Measurements from ENCODE around the gene ZNF771. TPM values are rescaled to one million over a fixed set of nuclear protein-coding genes. Genes with fewer than 3 reads are reported as not detected.

ZNF771 gene
- total RNA-seq, 1 experiment from 2014 or later: 11.0 TPM

- POLR2A ChIA-PET: interaction anchor here (0.6 to 2.2 kb wide), 5 partner anchors 11 to 166 kb away, joined by 3 to 10 read pairs (median 3); partner anchors contain the start of genes DCTPP1 and ZNF689
- H3K4me3 ChIP-seq (replicated peaks in 1 of 2; ENCODE audit: low read depth in 1 of 2, low read length in 2 of 2): peak overlapping the region; percentile 80 to 90
- TSS peak; percentile 77 for BruUV-seq (replicated peaks)
- H3K27me3 ChIP-seq (ENCODE audit: insufficient read depth, low read length): no peaks in the 10 kb centered on the region
- peak overlapping the region; percentile 86 for H3K27ac ChIP-seq (ENCODE audit: low read depth, low read length)
- H3K4me2 ChIP-seq (ENCODE audit: low read length): peak overlapping the region; percentile 95
- RAD21 ChIA-PET (ENCODE audit: low non-redundant PET in 1 of 2, low total read pairs in 2 of 2, uncharacterized antibody in 2 of 2, unreplicated experiment in 2 of 2): no interaction called here
- H4K20me1 ChIP-seq (ENCODE audit: insufficient read depth): no peaks in the 10 kb centered on the region
- intact Hi-C loops (cut with micrococcal nuclease): loop anchor here (5.0 kb wide), 2 partner anchors 183 to 478 kb away; partner anchors contain the start of gene FBXL19
- no peak for TF ChIP-seq ZFX (IDR thresholded peaks at IDR 0.05)
- TF ChIP-seq YY1 (IDR thresholded peaks at IDR 0.05; ENCODE audit: extremely low read depth, insufficient replicate concordance, low read depth, low read length): peak; percentile 46
- TF ChIP-seq POLR2AphosphoS5 (IDR thresholded peaks at IDR 0.05; ENCODE audit: low read depth, low read length): 0 out of 2 replicates have a peak, but pooled peaks have one; percentile 15
- ATAC-seq (no peak), DNase-seq (ENCODE audit: low read depth, low spot score) (no peak)
- CTCF ChIA-PET: interaction anchor here (1.2 kb wide), 1 partner anchor 15 kb away, joined by 6 read pairs; the partner anchor contains the start of gene DCTPP1
- no peak overlapping the region for H2AFZ ChIP-seq (ENCODE audit: low read depth, low read length, poor library complexity, severe bottlenecking)
- peaks cover 12% of the 10 kb centered on the region; the same call in 1 of the 2 replicates for H3K79me2 ChIP-seq (ENCODE audit: insufficient read depth, low read length)
- H3K9me3 ChIP-seq (ENCODE audit: control insufficient read depth in 1 of 2, insufficient read depth in 1 of 2, low read depth in 1 of 2, low read length in 2 of 2): no peaks in the 10 kb centered on the region
- H3K4me1 ChIP-seq (ENCODE audit: control insufficient read depth in 1 of 2, insufficient read depth in 2 of 2, low read length in 2 of 2): peaks cover 5 to 20% of the 10 kb centered on the region in 2 experiments
- H3K36me3 ChIP-seq (ENCODE audit: control insufficient read depth in 1 of 2, insufficient read depth in 2 of 2, low read length in 2 of 2): peaks cover 2 to 8% of the 10 kb centered on the region in 2 experiments; a peak in 2 of 4 replicates
- H3K9ac ChIP-seq (ENCODE audit: low read length): peak overlapping the region; percentile 90
- no peaks in the 10 kb centered on the region for H3K9me2 ChIP-seq (ENCODE audit: insufficient read depth)
These were observed 37.1 kb downstream of the ZNF771 start for GRCh38 chr16:30444231-30445148.

GRCh38 chr16:30445149-30445407, 37.7 kb downstream of the ZNF771 start:
- H3K4me2 ChIP-seq (ENCODE audit: low read length): peak overlapping the region; percentile 95
- DNase-seq (ENCODE audit: low read depth, low spot score) (no peak), ATAC-seq (no peak)
- H3K79me2 ChIP-seq (ENCODE audit: insufficient read depth, low read length): peaks cover 12% of the 10 kb centered on the region; the same call in 1 of the 2 replicates
- ChIA-PET RAD21 (ENCODE audit: low non-redundant PET in 1 of 2, low total read pairs in 2 of 2, uncharacterized antibody in 2 of 2, unreplicated experiment in 2 of 2) (no interaction called here), POLR2A (interaction anchor here (1.0 to 2.2 kb wide), 4 partner anchors 12 to 165 kb away, joined by 3 to 10 read pairs (median 4); partner anchors contain the start of genes DCTPP1 and ZNF689), CTCF (interaction anchor here (1.2 kb wide), 1 partner anchor 15 kb away, joined by 6 read pairs; the partner anchor contains the start of gene DCTPP1)
- peaks cover 5 to 20% of the 10 kb centered on the region in 2 experiments for H3K4me1 ChIP-seq (ENCODE audit: control insufficient read depth in 1 of 2, insufficient read depth in 2 of 2, low read length in 2 of 2)
- H2AFZ ChIP-seq (ENCODE audit: low read depth, low read length, poor library complexity, severe bottlenecking): peak overlapping the region; percentile 95
- intact Hi-C loops (cut with micrococcal nuclease): loop anchor here (5.0 kb wide), 2 partner anchors 182 to 477 kb away; partner anchors contain the start of gene FBXL19
- no TSS peak for BruUV-seq (replicated peaks)
- peaks cover 2 to 8% of the 10 kb centered on the region in 2 experiments; a peak in 2 of 4 replicates for H3K36me3 ChIP-seq (ENCODE audit: control insufficient read depth in 1 of 2, insufficient read depth in 2 of 2, low read length in 2 of 2)
- H3K27ac ChIP-seq (ENCODE audit: low read depth, low read length): peak overlapping the region; percentile 86
- H3K9ac ChIP-seq (ENCODE audit: low read length): peak overlapping the region; percentile 90
- TF ChIP-seq SRF (IDR thresholded peaks at IDR 0.05; ENCODE audit: low read depth): no peak
- TF ChIP-seq CEBPB (IDR thresholded peaks at IDR 0.05; ENCODE audit: low read depth): no peak
- TF ChIP-seq EZH2phosphoT487 (IDR thresholded peaks at IDR 0.05; ENCODE audit: borderline replicate concordance): no peak
- no peak for TF ChIP-seq ZFX (IDR thresholded peaks at IDR 0.05)
- TF ChIP-seq ZBTB33 (IDR thresholded peaks at IDR 0.05; ENCODE audit: extremely low read depth, insufficient replicate concordance, low read length): no peak
- no peak for TF ChIP-seq EGR1 (IDR thresholded peaks at IDR 0.05; ENCODE audit: low read depth)
- TF ChIP-seq ELF1 (IDR thresholded peaks at IDR 0.05; ENCODE audit: borderline replicate concordance, low read depth): no peak
- TF ChIP-seq POLR2A (IDR thresholded peaks at IDR 0.05; ENCODE audit: borderline replicate concordance, extremely low read depth, insufficient read depth, insufficient read length): no peak
- no peak for TF ChIP-seq TCF7L2 (IDR thresholded peaks at IDR 0.05; ENCODE audit: borderline replicate concordance, extremely low read depth, insufficient read depth, insufficient read length)
- TF ChIP-seq RAD21 (IDR thresholded peaks at IDR 0.05; ENCODE audit: low read depth): no peak
- TF ChIP-seq, protein P1, sequence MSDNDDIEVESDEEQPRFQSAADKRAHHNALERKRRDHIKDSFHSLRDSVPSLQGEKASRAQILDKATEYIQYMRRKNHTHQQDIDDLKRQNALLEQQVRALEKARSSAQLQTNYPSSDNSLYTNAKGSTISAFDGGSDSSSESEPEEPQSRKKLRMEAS (IDR thresholded peaks at IDR 0.05): no peak
- TF ChIP-seq, protein P2, sequence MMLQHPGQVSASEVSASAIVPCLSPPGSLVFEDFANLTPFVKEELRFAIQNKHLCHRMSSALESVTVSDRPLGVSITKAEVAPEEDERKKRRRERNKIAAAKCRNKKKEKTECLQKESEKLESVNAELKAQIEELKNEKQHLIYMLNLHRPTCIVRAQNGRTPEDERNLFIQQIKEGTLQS (IDR thresholded peaks at IDR 0.05): no peak
- no peak for TF ChIP-seq CBX3 (IDR thresholded peaks at IDR 0.05; ENCODE audit: low read depth)
- no peaks in the 10 kb centered on the region for H4K20me1 ChIP-seq (ENCODE audit: insufficient read depth)
- no peaks in the 10 kb centered on the region for H3K9me2 ChIP-seq (ENCODE audit: insufficient read depth)
- no peaks in the 10 kb centered on the region for H3K9me3 ChIP-seq (ENCODE audit: control insufficient read depth in 1 of 2, insufficient read depth in 1 of 2, low read depth in 1 of 2, low read length in 2 of 2)
- H3K27me3 ChIP-seq (ENCODE audit: insufficient read depth, low read length): no peaks in the 10 kb centered on the region
- H3K4me3 ChIP-seq (replicated peaks in 1 of 2; ENCODE audit: low read depth in 1 of 2, low read length in 2 of 2): peak overlapping the region; percentile 80 to 90
